ENCODE results near the gene KSR1. TPM values are rescaled to one million over a fixed set of nuclear protein-coding genes. Genes with fewer than 3 reads are reported as not detected.

KSR1 gene
- total RNA-seq, 3 donors from 2014 or later, result 14.1 to 36.4 (median 24.0) TPM

GRCh38 chr17:27566671-27567562, 110.7 kb downstream of the KSR1 start:
- H3K27me3 ChIP-seq, result no peaks in the 10 kb centered on the region
- intact Hi-C loops (cut with DNase I; ENCODE audit: low total_unique reads), result no loop called here
- H3K9me3 ChIP-seq, result no peaks in the 10 kb centered on the region
- DNase-seq (ENCODE audit: low spot score in 2 of 2), result no peak
- no peak overlapping the region for H3K4me3 ChIP-seq
- TF ChIP-seq POLR2AphosphoS5 (IDR thresholded peaks at IDR 0.05), result no peak
- no peak for TF ChIP-seq CTCF (IDR thresholded peaks at IDR 0.05)
- no peak for TF ChIP-seq POLR2A (IDR thresholded peaks at IDR 0.05)
- no peaks in the 10 kb centered on the region for H3K4me1 ChIP-seq
- H3K27ac ChIP-seq, result peak overlapping the region in 1 of 2 donors; percentile 51
- no peaks in the 10 kb centered on the region for H3K36me3 ChIP-seq

GRCh38 chr17:27567563-27567859, 111.3 kb downstream of the KSR1 start:
- no peaks in the 10 kb centered on the region for H3K9me3 ChIP-seq
- no peaks in the 10 kb centered on the region for H3K36me3 ChIP-seq
- DNase-seq (ENCODE audit: low spot score in 2 of 2), result no peak
- no peaks in the 10 kb centered on the region for H3K4me1 ChIP-seq
- no peak overlapping the region for H3K27ac ChIP-seq
- no peaks in the 10 kb centered on the region for H3K27me3 ChIP-seq
- TF ChIP-seq CTCF (IDR thresholded peaks at IDR 0.05), result no peak
- no peak for TF ChIP-seq POLR2A (IDR thresholded peaks at IDR 0.05)
- TF ChIP-seq POLR2AphosphoS5 (IDR thresholded peaks at IDR 0.05), result no peak
- intact Hi-C loops (cut with DNase I; ENCODE audit: low total_unique reads), result no loop called here
- no peak overlapping the region for H3K4me3 ChIP-seq

- DNase-seq (ENCODE audit: low spot score in 2 of 2), result no peak
- H3K4me1 ChIP-seq, result no peaks in the 10 kb centered on the region
- TF ChIP-seq CTCF (IDR thresholded peaks at IDR 0.05), result no peak
- TF ChIP-seq POLR2A (IDR thresholded peaks at IDR 0.05), result no peak
- TF ChIP-seq POLR2AphosphoS5 (IDR thresholded peaks at IDR 0.05), result no peak
- no peaks in the 10 kb centered on the region for H3K36me3 ChIP-seq
- H3K27me3 ChIP-seq, result no peaks in the 10 kb centered on the region
- no peaks in the 10 kb centered on the region for H3K9me3 ChIP-seq
- no peak overlapping the region for H3K27ac ChIP-seq
- H3K4me3 ChIP-seq, result no peak overlapping the region
- intact Hi-C loops (cut with DNase I; ENCODE audit: low total_unique reads), result no loop called here
Measured at GRCh38 chr17:27568216-27568615, 112.0 kb downstream of the KSR1 start.

GRCh38 chr17:27568811-27569210, 112.6 kb downstream of the KSR1 start:
- intact Hi-C loops (cut with DNase I; ENCODE audit: low total_unique reads), result no loop called here
- H3K4me3 ChIP-seq, result no peak overlapping the region
- DNase-seq (ENCODE audit: low spot score in 2 of 2), result no peak
- no peaks in the 10 kb centered on the region for H3K9me3 ChIP-seq
- no peaks in the 10 kb centered on the region for H3K4me1 ChIP-seq
- no peaks in the 10 kb centered on the region for H3K27me3 ChIP-seq
- no peak overlapping the region for H3K27ac ChIP-seq
- no peak for TF ChIP-seq POLR2AphosphoS5 (IDR thresholded peaks at IDR 0.05)
- no peak for TF ChIP-seq CTCF (IDR thresholded peaks at IDR 0.05)
- no peak for TF ChIP-seq POLR2A (IDR thresholded peaks at IDR 0.05)
- H3K36me3 ChIP-seq, result no peaks in the 10 kb centered on the region

- intact Hi-C loops (cut with DNase I; ENCODE audit: low total_unique reads), result no loop called here
- no peak overlapping the region for H3K27ac ChIP-seq
- peak in 1 of 3 donors; percentile 8 for TF ChIP-seq CTCF (IDR thresholded peaks at IDR 0.05)
- TF ChIP-seq POLR2AphosphoS5 (IDR thresholded peaks at IDR 0.05), result no peak
Measured at GRCh38 chr17:27569257-27569722, 113.0 kb downstream of the KSR1 start.

More at GRCh38 chr17:27569257-27569722, 113.0 kb downstream of the KSR1 start:
- no peaks in the 10 kb centered on the region for H3K27me3 ChIP-seq
- H3K4me1 ChIP-seq, result no peaks in the 10 kb centered on the region
- H3K9me3 ChIP-seq, result no peaks in the 10 kb centered on the region
- no peak overlapping the region for H3K4me3 ChIP-seq
- H3K36me3 ChIP-seq, result no peaks in the 10 kb centered on the region
- DNase-seq (ENCODE audit: low spot score in 2 of 2), result no peak

Measured in breast epithelium (tissue), 4 donors.